T47D (cell line): ENCODE measurements around the gene YAF2.
"Not testable (repeated sequence)": the region's sequence is repeated elsewhere in the genome, so short reads cannot be mapped to it uniquely, and the experiment has no call there.

ENCODE experiments used
- DNase-seq, 2 experiments: peaks; one replicate each; pipeline versions ENCODE4 v3.0.0 to v3.0.0-alpha.2; 2011 to 2012; ENCODE audit warnings: low read depth in 1 of 2, low spot score in 1 of 2
- JUND ChIP-seq: IDR thresholded peaks from 2 replicates; pipeline ENCODE4 v1.6.1; 2012; ENCODE audit warnings: low read depth
- in situ Hi-C: cut with HindIII; loops from 2 replicates; pipeline ENCODE4 v1.10.0; 2016; ENCODE audit warnings: low sequenced_read_pairs, low pct_unique_long_range_greater_than_20kb

YAF2 gene

DNA sequence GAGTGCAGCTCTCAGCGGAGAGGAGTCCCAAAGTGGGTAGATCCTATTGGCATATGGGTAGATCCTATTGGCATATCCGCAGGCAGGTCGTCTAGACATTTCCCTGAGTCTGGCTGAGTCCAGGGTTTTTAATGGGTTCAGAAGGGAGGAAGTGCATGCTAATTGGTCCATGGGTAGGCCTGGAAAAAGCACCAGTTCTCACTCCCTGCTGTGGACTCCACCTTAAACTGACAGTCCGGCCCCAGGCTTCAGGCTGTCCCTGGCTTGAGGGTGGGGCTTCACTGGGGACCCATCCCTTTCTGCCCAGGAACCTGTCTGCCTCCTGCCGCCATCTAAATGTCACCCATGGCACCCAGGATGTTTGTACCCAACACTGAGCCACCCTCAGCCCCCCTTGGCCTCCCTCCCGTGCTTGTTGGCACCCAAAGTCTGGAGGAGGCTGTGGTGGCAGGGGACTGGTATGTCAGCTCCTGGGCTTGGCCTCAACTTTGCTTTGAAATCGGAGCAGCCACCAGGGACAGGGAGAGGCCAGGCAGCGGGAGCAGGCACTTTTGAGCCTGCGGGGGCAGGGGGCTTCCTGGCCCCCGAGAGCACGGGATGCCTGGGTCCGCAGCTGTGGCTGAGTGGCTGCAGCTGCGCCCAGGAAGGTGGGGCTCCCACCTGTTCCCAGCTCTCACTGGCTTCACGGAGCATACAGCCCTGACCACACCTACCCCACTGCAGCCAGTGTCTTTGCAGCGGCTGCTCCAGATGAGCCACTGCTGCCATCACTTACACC, 29.6 kb upstream of the YAF2 start:
- DNase-seq: no peak
- TF ChIP-seq JUND: no peak
- in situ Hi-C loops: no loop called here

DNA sequence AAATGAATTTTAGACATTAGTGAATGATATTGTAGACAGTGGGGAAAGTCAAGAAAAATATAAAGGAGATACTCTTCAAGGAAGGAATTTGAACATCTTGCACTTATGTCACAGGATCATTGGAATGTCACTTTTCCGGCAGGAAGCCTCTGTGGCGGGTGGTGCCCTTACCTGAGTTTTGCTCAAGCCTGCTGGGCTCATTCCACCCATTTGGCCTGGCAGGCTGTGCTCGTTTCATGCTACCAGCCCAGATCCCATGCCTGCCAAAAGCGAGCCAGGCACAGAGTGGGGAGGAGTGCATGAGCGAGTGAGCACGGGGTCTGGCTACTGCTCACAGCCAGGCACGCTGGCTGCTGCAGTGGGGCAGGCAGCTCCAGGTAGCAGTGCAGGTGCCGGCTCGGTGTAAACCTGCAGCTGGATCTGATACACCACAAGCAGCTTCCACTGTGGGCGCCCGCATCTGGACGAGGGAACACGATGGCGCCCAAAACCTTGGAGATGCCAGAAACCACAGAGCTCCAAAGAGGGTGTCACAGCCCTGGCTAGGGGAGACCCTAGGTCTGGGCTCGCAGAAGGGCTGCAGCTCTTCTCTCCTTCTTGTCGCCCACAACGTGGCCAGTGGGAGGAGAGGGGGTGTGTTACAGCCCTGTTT, 28.7 kb upstream of the YAF2 start:
- in situ Hi-C loops: no loop called here
- no peak for TF ChIP-seq JUND
- peak in 1 of 2 experiments; percentile 52 for DNase-seq

DNA sequence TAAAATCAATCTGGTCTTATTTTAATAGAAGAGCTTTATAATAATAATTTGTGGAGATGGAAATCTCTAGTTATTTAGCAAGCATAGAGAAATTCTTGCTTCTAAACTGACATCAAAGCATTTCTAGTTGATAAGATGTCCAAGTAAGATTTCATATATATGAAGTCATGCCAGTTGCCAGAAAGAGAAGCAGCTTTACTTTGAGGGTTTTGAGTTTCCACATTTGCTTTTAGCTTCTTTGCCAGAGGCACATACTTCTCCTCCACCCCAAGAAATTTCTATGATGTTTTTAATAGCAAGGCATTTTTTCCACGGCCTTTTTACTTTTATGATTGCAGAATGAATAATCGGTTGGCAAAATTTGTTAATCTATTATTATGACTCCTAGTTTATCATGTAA, 24.2 kb upstream of the YAF2 start:
- TF ChIP-seq JUND: no peak
- DNase-seq: no peak
- in situ Hi-C loops: no loop called here

DNA sequence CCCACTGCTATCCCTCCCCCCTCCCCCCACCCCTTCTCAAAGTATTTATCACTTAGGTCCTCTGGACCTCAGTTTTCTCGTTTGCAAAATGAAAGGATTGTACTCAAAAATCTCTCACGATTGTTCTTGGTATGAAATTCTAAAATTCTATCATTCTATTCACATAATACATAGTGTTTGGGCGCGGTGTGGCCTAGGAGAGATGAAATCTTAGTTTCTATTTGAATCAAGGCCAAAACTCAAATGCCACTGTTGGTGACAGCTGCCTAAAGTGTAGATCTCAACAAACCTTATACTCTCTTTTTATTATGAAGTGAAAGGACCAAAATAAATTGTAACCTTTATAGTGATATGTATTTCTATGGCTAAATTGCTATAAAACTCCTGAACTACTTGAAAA, 23.7 kb upstream of the YAF2 start:
- DNase-seq: no peak
- TF ChIP-seq JUND: no peak
- in situ Hi-C loops: no loop called here

DNA sequence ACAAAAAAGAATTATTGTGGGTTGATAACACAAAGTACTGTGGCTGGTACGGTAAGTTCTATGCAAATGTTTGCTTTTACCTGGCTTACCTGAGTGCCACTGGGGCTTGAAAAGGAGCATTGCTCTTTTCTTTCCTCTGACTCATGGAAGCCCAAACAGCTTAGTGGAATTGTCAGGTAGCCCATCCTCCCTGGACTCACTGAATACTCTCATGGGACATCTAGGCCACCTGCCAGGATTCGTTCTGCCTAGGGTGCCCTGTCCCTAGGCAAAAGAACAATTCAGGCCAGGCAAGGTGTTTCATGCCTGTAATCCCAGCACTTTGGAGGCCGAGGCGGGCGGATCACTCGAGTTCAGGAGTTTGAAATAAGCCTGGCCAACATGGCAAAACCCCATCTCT, 22.5 kb upstream of the YAF2 start:
- peak in 1 of 2 experiments; percentile 52 for DNase-seq
- TF ChIP-seq JUND: no peak
- in situ Hi-C loops: no loop called here

DNA sequence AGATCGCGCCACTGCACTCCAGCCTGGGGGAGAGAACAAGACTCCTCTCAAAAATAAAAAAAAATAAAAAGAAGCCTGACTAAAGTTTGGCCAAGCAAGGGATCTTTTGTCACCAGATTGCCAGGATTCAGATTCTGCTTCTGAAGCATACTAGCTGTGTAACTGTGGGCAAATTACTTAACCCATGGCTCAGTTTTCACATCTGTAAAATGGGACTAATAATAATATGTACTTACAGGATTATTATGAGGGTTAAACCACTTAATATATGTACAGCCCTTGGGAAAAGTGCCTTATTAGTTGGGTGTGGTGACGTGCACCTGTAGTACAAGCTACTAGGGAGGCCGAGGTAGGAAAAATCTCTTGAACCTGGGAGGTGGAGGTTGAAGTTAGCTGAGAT, 21.7 kb upstream of the YAF2 start:
- TF ChIP-seq JUND: no peak
- DNase-seq: no peak
- in situ Hi-C loops: no loop called here

DNA sequence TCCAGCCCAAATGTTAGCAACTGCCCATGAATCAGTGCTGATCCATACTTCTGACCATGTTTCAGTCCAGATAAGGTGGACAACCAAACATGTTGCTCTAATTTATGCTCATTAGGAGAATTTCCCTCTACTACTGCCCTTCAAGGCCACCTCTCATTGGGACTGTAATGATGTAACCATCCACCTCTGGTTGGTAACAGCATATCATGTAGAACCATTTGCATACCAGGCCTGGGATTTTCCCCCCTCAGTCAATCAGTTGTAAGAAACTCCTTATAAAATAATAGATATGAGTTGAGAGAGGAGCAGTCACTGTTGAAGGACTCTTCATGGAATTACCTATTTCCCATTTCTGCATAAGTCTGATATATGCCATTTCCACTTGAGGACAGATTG, 17.8 kb upstream of the YAF2 start:
- no peak for TF ChIP-seq JUND
- in situ Hi-C loops: no loop called here
- DNase-seq: no peak

DNA sequence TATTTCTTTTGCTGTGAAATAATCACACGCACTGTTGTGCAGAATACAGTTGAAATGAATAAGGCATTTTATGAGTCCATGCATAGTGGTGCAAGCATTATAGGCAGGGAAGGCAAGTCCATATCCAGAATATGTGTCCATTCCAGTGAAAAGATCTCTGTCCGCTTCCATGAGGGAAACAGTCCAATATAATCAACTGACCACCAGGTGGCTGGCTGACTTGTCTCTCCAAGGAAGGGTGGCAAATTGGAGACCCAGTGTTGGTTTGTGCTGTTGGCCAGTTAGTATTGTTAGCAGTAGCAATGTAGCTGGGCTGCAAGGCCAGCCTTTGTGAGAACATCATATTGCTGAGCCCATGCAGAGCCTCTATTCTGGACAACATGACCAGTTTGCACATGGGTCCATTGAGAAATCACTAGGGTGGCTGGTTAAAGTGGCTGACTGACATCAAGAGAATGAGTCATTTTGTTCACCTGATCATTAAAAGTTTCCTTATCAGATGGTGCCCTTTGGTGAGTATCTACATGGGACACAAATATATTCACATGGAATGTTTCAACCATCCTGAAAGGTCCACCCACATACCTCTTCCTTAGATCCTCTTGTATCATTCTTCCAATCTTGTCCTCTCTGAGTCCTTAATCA, 17.3 kb upstream of the YAF2 start:
- no peak for TF ChIP-seq JUND
- in situ Hi-C loops: no loop called here

DNA sequence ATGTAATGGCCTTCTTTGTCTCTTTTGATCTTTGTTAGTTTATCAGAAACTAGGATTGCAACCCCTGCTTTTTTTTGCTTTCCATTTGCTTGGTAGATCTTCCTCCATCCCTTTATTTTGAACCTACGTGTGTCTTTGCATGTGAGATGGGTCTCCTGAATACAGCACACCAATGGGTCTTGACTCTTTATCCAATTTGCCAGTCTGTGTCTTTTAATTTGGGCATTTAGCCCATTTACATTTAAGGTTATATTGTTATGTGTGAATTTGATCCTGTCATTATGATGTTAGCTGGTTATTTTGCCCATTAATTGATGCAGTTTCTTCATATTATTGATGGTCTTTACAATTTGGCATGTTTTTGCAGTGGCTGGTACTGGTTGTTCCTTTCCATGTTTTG, 14.6 kb upstream of the YAF2 start:
- in situ Hi-C loops, DNase-seq: not testable (repeated sequence)

More for the DNA sequence above, 17.3 kb upstream of the YAF2 start:
- DNase-seq: no peak

DNA sequence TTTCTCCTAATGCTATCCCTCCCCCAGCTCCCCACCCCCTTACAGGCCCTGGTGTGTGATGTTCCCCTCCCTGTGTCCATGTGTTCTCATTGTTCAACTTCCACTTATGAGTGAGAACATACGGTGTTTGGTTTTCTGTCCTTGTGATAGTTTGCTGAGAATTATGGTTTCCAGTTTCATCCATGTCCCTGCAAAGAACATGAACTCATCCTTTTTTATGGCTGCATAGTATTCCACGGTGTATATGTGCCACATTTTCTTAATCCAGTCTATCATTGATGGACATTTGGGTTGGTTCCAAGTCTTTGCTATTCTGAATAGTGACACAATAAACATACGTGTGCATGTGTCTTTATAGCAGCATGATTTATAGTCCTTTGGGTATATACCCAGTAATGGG, 11.0 kb upstream of the YAF2 start:
- in situ Hi-C loops, DNase-seq: not testable (repeated sequence)

DNA sequence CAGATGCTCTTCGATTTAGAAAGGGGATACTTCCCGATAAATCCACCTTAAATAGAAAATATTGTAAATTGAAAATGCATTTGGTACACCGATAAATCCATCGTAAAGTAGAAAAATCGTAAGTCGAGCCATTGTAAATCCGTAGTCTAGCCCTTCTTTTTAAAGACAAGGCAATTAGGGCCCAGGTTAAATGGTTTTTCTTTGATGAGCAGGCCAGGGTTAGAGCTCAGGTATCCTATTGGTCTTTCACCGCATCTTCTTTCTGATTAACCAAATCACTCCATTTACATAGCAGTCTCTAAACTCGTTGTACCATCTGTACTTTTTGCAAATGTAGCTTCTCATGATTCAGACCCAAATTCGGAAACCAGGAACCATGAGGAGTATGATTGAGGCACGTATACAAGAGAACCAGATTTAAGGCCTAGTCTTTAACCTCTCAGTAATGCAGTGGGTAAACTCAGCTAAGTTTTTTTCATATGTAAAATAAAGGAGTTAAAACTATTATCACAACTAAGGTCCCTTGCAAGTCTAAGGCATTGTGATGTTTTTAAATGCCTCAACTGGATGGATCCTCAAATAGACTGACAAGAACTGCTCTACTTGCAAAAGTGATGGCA, 2.2 kb upstream of the YAF2 start:
- no peak for TF ChIP-seq JUND
- DNase-seq: no peak
- in situ Hi-C loops: no loop called here

DNA sequence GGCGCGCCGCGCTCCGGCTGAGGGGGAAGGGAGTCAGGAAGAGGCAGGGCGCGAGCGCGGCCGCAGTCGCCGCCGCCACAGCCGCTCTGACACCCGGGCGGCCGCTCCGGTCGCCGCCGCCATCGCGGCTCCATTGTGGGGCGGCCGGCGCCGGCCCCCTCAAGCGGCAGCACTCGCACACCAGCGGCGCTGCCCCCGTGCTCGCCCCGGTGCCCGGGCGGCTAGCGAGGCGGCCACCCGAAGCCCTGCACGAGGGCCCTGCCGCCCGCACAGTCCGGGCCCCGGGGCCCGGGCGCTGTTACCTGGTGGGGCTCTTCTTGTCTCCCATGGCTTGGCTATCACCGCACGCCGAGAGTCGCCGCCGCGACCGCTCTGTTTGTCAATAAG, 202 bp downstream of the YAF2 start:
- in situ Hi-C loops: no loop called here
- DNase-seq: peak in 1 of 2 experiments; percentile 30
- no peak for TF ChIP-seq JUND
